Gastrocnemius medialis (tissue), 4 donors: ENCODE data around the gene KIRREL1. TPM values are rescaled to one million over a fixed set of nuclear protein-coding genes. Genes with fewer than 3 reads are reported as not detected.

Source experiments
- ATAC-seq, 2 donors: fragments of 150-250 bp; one replicate each; pipeline ENCODE4 v1.9.1; 2016
- DNase-seq, 2 donors: peaks; one replicate each; pipeline ENCODE4 v3.0.0-alpha.2; 2019
- H3K27ac ChIP-seq, 4 donors: fragments of 200-600 bp; sonication (generic); 1 replicate in 1 of 4; 2 replicates in 3 of 4; pipeline ENCODE4 v1.5.1; 2016 to 2018; ENCODE audit warnings: mild to moderate bottlenecking in 2 of 4, moderate library complexity in 1 of 4
- H3K27me3 ChIP-seq, 3 donors: fragments of 200-600 bp; sonication (generic) in 2 of 3; 1 replicate in 1 of 3; 2 replicates in 2 of 3; pipeline versions ENCODE4 v1.5.1 to v1.6.0; 2016 to 2019; ENCODE audit warnings: mild to moderate bottlenecking in 1 of 3, moderate library complexity in 1 of 3
- H3K36me3 ChIP-seq, 2 donors: fragments of 200-600 bp; sonication (generic) in 1 of 2; one replicate each; pipeline ENCODE4 v1.5.1; 2017 to 2018
- H3K4me1 ChIP-seq, 2 donors: fragments of 200-600 bp; sonication (generic) in 1 of 2; one replicate each; pipeline ENCODE4 v1.5.1; 2016 to 2017; ENCODE audit warnings: mild to moderate bottlenecking in 2 of 2
- H3K4me3 ChIP-seq, 4 donors: fragments of 200-600 bp; sonication (generic) in 3 of 4; 1 replicate in 1 of 4; 2 replicates in 3 of 4; pipeline ENCODE4 v1.5.1; 2016 to 2019; ENCODE audit warnings: mild to moderate bottlenecking in 2 of 4
- H3K9me3 ChIP-seq, 3 donors: fragments of 200-600 bp; sonication (generic) in 2 of 3; 1 replicate in 1 of 3; 2 replicates in 2 of 3; pipeline ENCODE4 v1.5.1; 2016 to 2019
- CTCF ChIP-seq, 5 experiments: fragments of 450-650 bp in 3 of 5; fragments of 200-600 bp in 2 of 5; sonication (generic) in 2 of 5; IDR thresholded peaks in 4 of 5; conservative IDR thresholded peaks in 1 of 5; 1 replicate in 4 of 5; 2 replicates in 1 of 5; pipeline ENCODE4 v1.5.1; 2016 to 2019; ENCODE audit warnings: antibody characterized with exemption in 5 of 5, mild to moderate bottlenecking in 3 of 5, moderate library complexity in 3 of 5
- POLR2A ChIP-seq, 2 donors: fragments of 450-650 bp; IDR thresholded peaks; one replicate each; pipeline ENCODE4 v1.6.1; 2017; ENCODE audit warnings: antibody characterized with exemption in 2 of 2, mild to moderate bottlenecking in 2 of 2, moderate library complexity in 2 of 2
- in situ Hi-C, 4 donors: fragments of 200-750 bp; cut with MboI; loops; one replicate each; pipeline versions ENCODE4 v1.15.0 to v1.8.0; 2017; ENCODE audit warnings: low sequenced_read_pairs in 4 of 4
- intact Hi-C: fragments of 100-400 bp; cut with DNase I; formaldehyde crosslinking; loops from one replicate; pipeline ENCODE4 v1.15.1; 2023; ENCODE audit warnings: low total_unique reads
- total RNA-seq, 4 donors: library from RNA; depleted of rRNA; stranded (reverse); fragments of >200 nt; gene quantifications; one replicate each; pipeline versions ENCODE4 v1.1.0 to v1.2.3, GENCODE V29; 2016

The KIRREL1 gene
- total RNA-seq, 4 donors from 2014 or later, result 2.8 to 15.1 (median 6.6) TPM

GRCh38 chr1:158048371-158049067 is 55.1 kb downstream of the KIRREL1 start:
- no peak for DNase-seq
- intact Hi-C loops (no loop called here), in situ Hi-C loops (no loop called here)
- H3K4me3 ChIP-seq, result no peak overlapping the region
- no peaks in the 10 kb centered on the region for H3K9me3 ChIP-seq
- H3K4me1 ChIP-seq, result no peaks in the 10 kb centered on the region
- no peaks in the 10 kb centered on the region for H3K36me3 ChIP-seq
- H3K27me3 ChIP-seq, result no peaks in the 10 kb centered on the region
- no peak overlapping the region for H3K27ac ChIP-seq
- ATAC-seq, result no peak
- TF ChIP-seq CTCF (IDR thresholded peaks at IDR 0.05 in 4 of 5, conservative IDR thresholded peaks at IDR 0.05 in 1 of 5), result no peak

GRCh38 chr1:158049853-158050252 is 56.4 kb downstream of the KIRREL1 start:
- H3K36me3 ChIP-seq, result no peaks in the 10 kb centered on the region
- no peak overlapping the region for H3K4me3 ChIP-seq
- no peak for ATAC-seq
- H3K27ac ChIP-seq, result no peak overlapping the region
- DNase-seq, result no peak
- TF ChIP-seq CTCF (IDR thresholded peaks at IDR 0.05 in 4 of 5, conservative IDR thresholded peaks at IDR 0.05 in 1 of 5) (no peak), POLR2A (IDR thresholded peaks at IDR 0.05) (no peak)
- in situ Hi-C loops, result no loop called here
- intact Hi-C loops, result no loop called here
- H3K9me3 ChIP-seq, result no peaks in the 10 kb centered on the region
- no peaks in the 10 kb centered on the region for H3K4me1 ChIP-seq
- no peaks in the 10 kb centered on the region for H3K27me3 ChIP-seq

GRCh38 chr1:158053276-158053675 is 59.8 kb downstream of the KIRREL1 start:
- Histone ChIP-seq H3K27me3 (no peaks in the 10 kb centered on the region), H3K9me3 (no peaks in the 10 kb centered on the region), H3K36me3 (no peaks in the 10 kb centered on the region), H3K27ac (no peak overlapping the region), H3K4me1 (no peaks in the 10 kb centered on the region), H3K4me3 (no peak overlapping the region)
- TF ChIP-seq CTCF (IDR thresholded peaks at IDR 0.05 in 4 of 5, conservative IDR thresholded peaks at IDR 0.05 in 1 of 5) (no peak), POLR2A (IDR thresholded peaks at IDR 0.05) (no peak)
- in situ Hi-C loops (no loop called here), intact Hi-C loops (no loop called here)
- DNase-seq, result no peak
- ATAC-seq, result no peak

GRCh38 chr1:158054721-158055120 is 61.3 kb downstream of the KIRREL1 start:
- Histone ChIP-seq H3K27ac (no peak overlapping the region), H3K9me3 (no peaks in the 10 kb centered on the region), H3K27me3 (no peaks in the 10 kb centered on the region), H3K4me3 (no peak overlapping the region), H3K36me3 (no peaks in the 10 kb centered on the region), H3K4me1 (no peaks in the 10 kb centered on the region)
- intact Hi-C loops, result no loop called here
- DNase-seq, result no peak
- TF ChIP-seq POLR2A (IDR thresholded peaks at IDR 0.05), result no peak
- TF ChIP-seq CTCF (IDR thresholded peaks at IDR 0.05 in 4 of 5, conservative IDR thresholded peaks at IDR 0.05 in 1 of 5), result no peak
- in situ Hi-C loops, result no loop called here
- no peak for ATAC-seq

- DNase-seq (no peak), ATAC-seq (no peak)
- Histone ChIP-seq H3K36me3 (no peaks in the 10 kb centered on the region), H3K27ac (no peak overlapping the region), H3K27me3 (no peaks in the 10 kb centered on the region), H3K4me1 (no peaks in the 10 kb centered on the region), H3K4me3 (no peak overlapping the region), H3K9me3 (no peaks in the 10 kb centered on the region)
- TF ChIP-seq POLR2A (IDR thresholded peaks at IDR 0.05), result no peak
- in situ Hi-C loops, result no loop called here
- intact Hi-C loops, result no loop called here
Measured at GRCh38 chr1:158055854-158056253, 62.4 kb downstream of the KIRREL1 start.
